Activated CD4-positive, alpha-beta T cell treated with anti-CD3 and anti-CD28 coated beads, Interleukin-2, amount 50 U/mL, for 24 hours (primary cell): Measurements from ENCODE around the gene GCH1.
"Not testable (repeated sequence)": the region's sequence is repeated elsewhere in the genome, so short reads cannot be mapped to it uniquely, and the experiment has no call there.

Experiments used
- DNase-seq, 2 donors: peaks; one replicate each; pipeline ENCODE4 v3.0.0-alpha.2; 2020; ENCODE audit warnings: low read depth in 1 of 2, low spot score in 1 of 2

GCH1 gene

DNA sequence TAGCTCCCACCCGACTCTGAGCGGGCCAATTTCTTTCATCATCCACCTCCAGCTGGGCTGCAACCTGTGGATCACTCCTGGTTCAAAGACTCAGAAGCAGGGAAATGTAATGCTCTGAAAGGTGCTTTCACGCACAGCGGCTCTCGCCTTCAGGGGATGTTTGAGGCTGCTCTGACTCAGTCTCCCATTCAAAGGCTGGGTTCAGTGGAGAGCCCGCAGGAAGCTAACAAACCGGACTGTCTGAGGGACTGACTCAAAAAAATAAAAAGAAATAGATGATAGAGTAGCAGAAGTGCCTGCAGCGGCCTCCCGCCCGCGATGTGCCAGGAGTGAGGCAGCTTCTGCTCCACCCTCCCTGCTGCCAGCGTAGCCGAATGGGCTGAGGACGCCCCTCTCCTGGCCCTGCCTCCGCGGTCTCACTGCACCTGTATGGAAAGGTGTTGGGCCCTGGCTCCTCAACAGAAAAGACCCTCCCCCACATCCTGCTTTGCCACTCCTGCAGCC, 98.0 kb downstream of the GCH1 start:
- DNase-seq, result no peak

DNA sequence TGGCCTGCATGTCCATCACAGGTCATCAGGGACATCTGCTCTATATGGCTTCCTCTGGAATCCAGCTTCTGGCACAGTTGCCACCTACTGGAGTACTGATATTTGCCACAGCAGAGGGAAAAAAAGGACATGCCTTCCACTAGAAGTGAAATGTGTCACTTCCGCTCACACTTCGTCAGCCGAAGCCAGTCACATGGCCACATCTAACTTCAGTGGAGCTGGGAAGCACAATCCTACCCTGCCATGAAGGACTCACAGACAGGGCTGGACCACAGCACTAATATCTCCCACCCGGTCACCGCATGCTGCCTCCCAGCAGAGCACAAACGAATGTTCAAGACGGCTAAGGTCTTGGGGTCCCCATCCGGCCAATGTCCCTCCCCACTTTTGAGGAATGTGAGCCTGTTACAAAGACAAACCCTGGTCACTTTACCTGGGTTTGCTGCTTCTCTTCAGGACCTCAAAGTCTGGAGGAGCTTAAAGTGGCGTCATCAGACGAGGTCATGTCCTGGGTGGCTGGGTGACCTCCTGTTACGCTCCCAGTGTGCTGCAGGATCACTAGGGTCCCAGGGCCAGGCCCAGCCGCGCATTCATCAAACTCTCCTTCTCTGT, 98.6 kb downstream of the GCH1 start:
- no peak for DNase-seq

DNA sequence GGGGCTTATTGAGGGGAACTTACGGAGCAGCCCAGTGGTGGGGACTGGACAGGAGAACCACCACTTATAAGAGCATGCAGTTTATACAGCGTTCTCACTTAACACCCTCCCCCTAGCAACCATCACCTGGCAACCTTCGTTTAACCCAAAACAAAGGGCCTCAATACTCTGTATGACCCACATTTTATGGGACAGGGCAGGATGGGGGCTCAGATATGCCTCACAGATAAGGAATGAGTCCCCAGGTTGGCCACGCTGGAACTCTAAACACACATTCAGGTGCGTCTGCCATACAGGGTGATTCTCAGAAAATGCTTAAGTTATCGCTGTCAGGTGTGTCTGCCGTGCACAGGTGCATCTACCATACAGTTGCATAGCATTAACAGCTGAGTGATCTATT, 99.2 kb downstream of the GCH1 start:
- no peak for DNase-seq

DNA sequence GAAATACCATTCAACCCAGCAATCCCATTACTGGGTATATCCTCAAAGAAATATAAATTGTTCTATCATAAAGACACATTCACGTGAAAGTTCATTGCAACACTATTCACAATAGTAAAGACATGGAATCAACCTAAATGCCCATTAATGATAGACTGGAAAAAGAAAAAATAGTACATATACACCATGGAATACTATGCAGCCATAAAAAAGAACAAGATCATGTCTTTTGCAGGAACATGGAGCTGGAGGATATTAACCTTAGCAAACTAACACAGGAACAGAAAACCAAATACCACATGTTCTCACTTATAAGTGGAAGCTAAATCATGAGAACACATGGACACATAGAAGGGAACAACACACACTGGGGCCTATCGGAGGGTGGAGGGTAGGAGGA, 101.1 kb downstream of the GCH1 start:
- DNase-seq, result not testable (repeated sequence)

DNA sequence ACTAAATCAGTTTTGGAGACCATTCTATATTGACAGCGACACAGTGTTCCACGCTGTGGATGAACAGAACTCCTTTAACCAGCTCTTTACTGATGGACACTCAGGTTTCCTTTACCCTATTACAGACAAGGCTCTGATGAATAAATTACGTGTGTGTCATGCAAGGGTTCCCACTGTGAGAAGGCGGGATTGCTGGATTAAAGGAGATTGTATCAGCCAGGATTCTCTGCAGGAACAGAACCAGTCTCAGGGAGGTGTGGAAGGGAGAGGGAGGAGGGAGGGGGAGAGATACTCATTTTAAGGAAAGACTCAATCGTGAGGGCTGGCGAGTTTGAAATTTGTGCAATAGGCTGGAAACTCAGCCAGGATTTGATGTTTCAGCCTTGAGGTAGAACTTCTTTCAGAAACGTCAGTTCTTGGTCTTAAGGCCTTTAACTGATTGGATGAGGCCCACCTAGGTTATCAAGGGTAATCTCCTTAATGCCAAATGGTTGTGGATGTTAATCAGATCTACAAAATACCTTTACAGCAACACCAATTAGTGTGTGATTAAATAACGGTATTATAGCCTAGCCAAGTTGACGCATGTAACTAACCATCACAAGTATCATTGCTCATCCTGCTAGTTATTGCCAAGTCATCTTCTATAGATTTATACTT, 104.0 kb downstream of the GCH1 start:
- no peak for DNase-seq

DNA sequence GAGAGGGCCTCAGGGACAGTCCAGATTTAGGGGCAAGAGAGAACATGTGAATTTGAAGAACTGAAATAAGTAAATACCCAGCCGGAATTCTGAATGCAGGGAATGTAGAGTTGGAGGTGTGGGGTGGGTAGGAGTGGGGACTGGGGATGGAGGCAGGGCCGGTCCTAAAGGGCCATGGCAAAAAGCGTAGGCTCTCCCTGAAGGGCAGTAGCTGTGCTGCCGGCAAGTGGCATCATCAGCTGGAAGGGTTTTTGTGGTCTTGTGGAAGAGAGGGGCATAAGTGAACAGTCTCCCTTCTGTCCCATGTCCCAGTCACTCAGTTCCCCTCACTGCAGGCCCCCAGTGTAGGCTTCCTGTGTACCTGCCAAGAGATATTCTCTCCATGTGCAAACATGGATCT, 104.6 kb downstream of the GCH1 start:
- DNase-seq, result no peak

DNA sequence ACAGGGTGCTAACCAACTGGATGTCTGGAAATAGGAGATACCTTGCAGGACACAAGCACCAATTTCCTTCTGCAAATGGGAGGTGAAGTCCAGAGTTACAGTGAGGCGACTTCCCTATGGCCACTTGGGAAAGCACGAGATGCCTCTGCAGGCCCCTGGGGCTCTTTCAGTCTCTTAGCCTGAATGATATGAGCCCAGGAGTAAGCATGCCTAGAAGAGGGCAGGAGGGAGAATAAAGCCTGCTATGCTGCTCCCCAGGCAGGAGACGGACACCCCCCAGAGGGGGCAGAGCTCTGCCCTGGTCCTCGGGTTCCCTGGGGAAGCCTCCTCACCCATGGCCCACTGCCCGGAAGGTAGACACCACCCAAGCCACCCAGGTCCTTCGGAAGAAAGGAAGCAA, 105.1 kb downstream of the GCH1 start:
- no peak for DNase-seq

DNA sequence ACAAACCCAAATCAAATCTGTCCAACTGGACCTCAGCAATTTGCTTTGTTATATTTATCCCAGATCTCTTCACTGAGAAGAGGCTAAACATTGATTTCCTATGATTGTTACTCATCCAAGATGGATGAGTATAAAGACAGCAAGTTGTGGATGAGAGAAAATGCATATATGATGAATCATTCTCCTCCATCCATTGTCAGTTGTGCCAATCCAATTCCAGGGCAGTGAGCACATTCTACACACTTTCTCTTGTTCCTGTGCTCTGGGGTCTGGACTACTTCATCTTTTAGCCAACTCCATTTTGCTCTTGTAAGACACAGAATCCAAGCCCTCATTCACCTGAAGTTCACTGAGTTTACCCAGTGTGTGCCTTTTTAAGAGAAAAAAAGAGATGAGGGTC, 105.7 kb downstream of the GCH1 start:
- DNase-seq, result no peak

DNA sequence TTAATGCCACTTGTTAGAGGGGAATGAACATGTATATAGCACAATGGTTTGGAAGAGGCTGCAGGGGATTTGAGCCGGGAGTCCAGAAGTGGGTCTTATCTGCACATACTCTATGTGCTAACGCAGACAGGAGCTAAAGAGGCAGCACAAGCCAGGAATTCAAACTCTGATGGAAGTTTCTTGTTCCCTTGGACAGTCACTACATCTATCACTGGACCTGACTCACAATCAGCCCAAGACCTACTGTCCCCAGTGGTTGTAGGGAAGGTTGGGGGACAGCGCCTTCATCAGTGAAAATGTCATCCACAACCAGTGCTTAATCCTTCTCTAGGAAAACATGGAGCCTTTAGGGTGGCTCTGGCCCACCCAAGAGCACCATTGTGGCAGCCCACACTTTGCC, 107.8 kb downstream of the GCH1 start:
- no peak for DNase-seq

DNA sequence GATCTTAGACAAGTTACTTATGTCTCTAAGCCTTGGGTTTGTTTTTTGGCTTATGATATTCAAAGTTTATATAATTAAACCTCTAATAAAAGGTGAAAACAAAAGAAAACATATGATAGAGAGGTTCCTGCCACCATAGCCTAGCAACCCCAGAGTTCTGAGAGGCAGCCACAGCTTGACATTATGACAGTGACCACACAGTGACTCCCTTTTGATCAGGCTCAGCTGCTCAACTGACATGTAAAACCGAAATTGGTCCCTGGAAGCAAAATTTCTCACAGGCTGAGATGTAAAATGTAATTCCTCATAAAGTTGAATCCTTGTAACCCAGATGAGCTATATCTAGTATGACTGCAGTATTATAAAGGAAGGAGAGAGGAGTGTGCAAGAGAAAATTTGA, 108.5 kb downstream of the GCH1 start:
- no peak for DNase-seq

DNA sequence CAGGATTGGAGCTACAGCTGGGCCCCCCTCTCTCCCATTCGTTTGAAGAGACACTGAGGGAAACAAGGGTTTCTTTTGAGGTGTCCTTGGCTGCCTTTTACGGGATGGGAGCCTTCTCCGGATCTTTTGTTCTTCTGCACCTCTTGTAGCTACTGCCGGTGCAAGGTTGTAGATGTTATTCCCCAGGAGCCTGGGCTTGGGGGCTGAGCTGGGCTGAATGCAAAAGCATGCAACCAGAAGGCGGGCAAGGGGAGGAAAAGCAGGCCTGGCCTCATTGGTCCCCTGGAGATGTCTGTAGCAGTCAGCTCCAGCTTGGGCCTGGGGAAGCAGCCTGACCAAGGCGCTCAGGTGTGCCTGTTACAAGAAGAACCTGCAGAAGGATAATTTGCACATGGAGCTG, 110.3 kb downstream of the GCH1 start:
- DNase-seq, result no peak
